Left forelimb (tissue), 1 donor: ENCODE data around the gene PTPRN2.
"Not testable (repeated sequence)": the region's sequence is repeated elsewhere in the genome, so short reads cannot be mapped to it uniquely, and the experiment has no call there.

ENCODE experiments used
- DNase-seq: peaks from one replicate; pipeline ENCODE4 v3.0.0-alpha.2; 2018; ENCODE audit warnings: low spot score

Gene PTPRN2

DNA sequence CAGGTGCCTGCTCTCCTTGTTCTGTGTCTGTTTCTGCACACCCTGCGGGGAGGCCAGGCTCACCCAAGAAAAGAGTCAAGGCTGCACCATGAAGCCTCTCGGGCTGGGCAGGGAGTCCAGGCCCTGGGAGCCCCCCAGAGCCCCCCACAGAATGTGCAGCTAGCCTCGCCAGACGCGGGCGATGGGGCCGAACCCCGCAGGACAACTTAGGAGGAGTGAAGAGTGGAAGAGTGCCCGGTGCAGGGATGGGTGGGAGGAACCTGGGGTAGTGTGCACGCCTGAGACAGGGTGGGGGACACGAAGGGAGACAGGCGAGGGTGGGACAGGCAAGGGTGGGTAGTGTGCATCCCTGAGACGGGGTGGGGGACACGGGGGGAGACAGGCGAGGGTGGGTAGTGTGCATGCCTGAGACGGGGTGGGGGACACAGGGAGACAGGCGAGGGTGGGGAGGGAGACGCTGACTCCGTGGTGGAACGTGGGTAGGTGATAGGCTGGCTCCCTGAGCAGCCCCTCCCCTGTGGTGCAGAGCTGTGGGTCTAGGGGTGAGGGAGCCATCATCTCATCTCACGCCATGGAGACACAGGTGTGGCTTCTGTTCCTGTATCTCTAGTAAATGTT lies 635.5 kb downstream of the PTPRN2 start:
- no peak for DNase-seq

DNA sequence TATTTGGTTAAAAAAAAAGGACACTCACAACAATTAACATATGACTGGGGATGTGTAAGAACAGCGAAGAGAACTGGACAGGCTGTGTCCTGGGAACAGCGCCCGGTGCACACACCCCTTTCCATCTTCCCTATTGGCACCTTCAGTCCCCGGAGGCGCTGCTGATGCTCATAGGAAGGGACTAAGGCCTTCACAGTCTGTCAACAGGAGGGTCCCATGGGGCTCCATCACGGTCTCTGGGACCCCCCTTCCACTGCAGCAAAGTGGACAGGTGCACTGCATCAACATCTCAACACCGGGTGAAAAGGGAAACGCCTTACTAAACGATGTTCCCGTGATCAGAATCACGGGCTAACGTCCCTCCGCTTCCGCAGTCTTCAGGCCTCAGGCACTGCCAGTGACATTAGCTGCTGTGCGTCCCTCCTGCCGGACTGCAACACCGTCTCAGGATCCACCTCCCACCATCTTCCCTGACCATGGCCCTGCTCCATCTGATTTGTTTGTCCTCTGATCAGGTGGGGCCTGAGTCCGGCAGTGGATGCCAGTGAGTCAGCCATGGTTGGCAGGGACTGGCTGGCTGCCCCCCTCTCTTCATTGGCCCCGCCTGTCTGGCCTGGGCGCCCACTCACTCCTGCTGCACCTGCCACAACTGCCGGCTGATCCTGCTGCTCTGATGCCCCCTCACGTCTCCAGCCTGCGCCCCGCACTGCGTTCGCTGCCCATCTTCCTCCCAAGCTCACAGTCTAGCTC lies 636.1 kb downstream of the PTPRN2 start:
- DNase-seq: no peak

GRCh38 chr7:157949711-157950110 lies 637.9 kb downstream of the PTPRN2 start:
- no peak for DNase-seq

DNA sequence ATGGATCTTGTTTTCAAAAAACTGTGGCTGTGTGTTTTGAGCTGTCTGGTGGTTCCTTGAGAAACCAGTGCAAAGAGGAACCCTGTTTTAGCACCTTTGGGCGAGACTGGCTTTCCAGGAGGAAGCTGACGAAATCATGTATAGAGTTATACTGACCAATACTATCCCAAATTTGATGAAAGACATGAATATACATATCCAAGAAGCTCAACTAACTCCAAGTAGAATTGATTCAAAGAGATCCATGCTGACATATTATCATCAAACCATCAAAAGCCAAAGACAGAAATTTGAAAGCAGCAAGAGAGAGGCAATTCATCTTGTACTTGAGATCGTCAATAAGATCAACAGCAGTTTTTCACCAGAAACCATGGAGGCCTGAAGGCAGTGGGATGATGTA lies 640.1 kb downstream of the PTPRN2 start:
- DNase-seq: no peak

- DNase-seq: no peak
These were observed 641.1 kb downstream of the PTPRN2 start for GRCh38 chr7:157946398-157947060.

GRCh38 chr7:157945401-157945800 lies 642.2 kb downstream of the PTPRN2 start:
- no peak for DNase-seq

DNA sequence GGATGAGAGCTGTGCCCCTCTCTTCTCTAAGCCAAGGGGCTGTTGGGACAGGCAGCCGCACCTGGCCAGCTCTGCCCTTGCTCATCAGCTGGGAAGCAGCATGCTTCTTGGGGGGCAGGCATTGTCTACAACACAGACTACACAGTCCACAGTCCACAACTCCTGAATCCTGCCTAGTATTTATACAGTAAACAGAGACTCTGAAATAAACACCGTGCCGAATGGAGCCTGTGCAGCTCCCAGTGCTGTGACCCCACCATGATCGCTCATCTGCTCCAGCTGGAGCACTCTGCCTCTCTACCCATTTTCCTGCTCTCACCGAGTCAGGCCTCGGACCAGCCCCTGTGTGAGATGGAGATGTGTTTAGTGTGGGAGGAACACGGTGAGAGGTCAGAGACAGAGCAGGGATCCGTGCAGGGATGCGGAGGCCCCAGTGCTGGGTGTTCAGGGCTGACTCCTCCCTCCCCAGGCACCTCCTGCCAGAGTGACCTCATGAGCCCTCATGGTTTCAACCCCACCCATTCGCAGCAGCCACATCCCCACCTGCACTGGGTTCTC lies 642.8 kb downstream of the PTPRN2 start:
- no peak for DNase-seq

DNA sequence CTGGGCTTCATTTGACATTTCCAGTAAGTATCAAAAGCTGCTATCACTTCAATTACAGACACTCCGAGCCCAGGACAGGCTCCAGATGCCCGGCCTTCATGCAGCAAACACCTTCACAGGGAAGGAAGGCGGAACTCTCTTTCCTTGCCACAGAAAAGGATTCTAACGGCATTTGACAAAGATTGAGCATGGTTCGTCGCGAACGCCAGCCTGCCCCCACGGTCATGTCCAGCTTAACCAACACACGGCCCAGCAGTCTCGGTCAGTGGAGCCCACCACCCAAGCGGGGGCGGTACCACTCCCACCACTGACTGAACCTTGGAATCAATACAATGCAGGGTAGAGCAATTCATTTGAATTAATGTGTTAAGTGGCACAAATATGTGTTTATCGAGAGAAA lies 643.6 kb downstream of the PTPRN2 start:
- no peak for DNase-seq

- no peak for DNase-seq
These were observed 644.1 kb downstream of the PTPRN2 start for GRCh38 chr7:157943561-157943960.

DNA sequence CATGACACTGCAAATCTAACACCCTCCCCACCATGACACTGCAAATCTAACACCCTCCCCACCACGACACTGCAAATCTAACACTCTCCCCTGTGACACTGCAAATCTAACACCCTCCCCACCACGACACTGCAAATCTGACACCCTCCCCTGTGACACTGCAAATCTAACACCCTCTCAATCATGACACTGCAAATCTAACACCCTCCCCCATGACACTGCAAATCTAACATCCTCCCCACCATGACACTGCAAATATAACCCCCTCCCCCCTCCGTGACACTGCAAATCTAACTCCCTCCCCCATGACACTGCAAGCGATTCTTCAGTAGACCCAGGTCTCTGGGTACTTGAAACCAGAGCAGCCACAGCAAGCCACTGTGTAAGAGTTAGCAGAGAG lies 646.4 kb downstream of the PTPRN2 start:
- DNase-seq: no peak

- no peak for DNase-seq
These were observed 647.1 kb downstream of the PTPRN2 start for GRCh38 chr7:157940497-157940896.

- DNase-seq: no peak
These were observed 649.4 kb downstream of the PTPRN2 start for GRCh38 chr7:157938211-157938610.

GRCh38 chr7:157937406-157937805 lies 650.2 kb downstream of the PTPRN2 start:
- no peak for DNase-seq

GRCh38 chr7:157936976-157937375 lies 650.6 kb downstream of the PTPRN2 start:
- DNase-seq: no peak

GRCh38 chr7:157935721-157936120 lies 651.9 kb downstream of the PTPRN2 start:
- DNase-seq: not testable (repeated sequence)

- DNase-seq: not testable (repeated sequence)
These were observed 654.1 kb downstream of the PTPRN2 start for GRCh38 chr7:157933219-157934155.

DNA sequence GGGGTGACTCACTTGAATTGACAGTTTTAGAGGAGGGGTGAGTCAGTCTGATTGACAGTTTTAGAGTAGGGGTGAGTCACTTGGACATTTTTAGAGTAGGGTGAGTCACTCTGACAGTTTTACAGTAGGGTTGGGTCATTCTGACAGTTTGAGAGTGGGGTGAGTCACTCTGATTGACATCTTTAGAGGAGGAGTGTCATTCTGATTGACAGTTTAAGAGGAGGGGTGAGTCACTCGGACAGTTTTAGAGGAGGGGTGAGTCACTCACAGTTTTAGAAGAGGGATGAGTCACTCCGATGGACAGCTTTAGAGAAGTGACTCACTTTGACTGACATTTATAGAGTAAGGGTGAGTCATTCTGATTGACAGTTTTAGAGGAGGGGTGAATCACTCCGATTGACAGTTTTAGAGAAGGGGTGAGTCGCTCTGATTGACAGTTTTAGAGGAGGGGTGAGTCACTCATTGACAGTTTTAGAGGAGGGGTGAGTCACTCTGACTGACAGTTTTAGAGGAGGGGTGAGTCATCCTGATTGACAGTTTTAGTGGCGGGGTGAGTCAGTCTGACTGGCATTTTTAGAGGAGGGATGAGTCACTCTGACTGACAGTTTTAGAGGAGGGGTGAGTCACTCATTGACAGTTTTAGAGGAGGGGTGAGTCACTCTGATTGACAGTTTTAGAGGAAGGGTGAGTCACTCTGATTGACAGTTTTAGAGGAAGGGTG lies 655.0 kb downstream of the PTPRN2 start:
- no peak for DNase-seq

- no peak for DNase-seq
These were observed 656.6 kb downstream of the PTPRN2 start for GRCh38 chr7:157930926-157931466.

GRCh38 chr7:157930441-157930840 lies 657.2 kb downstream of the PTPRN2 start:
- DNase-seq: no peak

GRCh38 chr7:157929671-157930070 lies 658.0 kb downstream of the PTPRN2 start:
- DNase-seq: no peak
